Measurements from ENCODE around the gene CAMKMT.

Gene CAMKMT

GRCh38 chr2:44532031-44532430 lies 170.3 kb downstream of the CAMKMT start:
- Histone ChIP-seq H3K27me3 (no peaks in the 10 kb centered on the region), H3K4me1 (ENCODE audit: control insufficient read depth in 1 of 2, insufficient read depth in 1 of 2, low read depth in 1 of 2, low read length in 1 of 2) (no peaks in the 10 kb centered on the region), H3K27ac (no peak overlapping the region), H3K9me3 (no peaks in the 10 kb centered on the region), H3K36me3 (no peaks in the 10 kb centered on the region), H3K4me3 (ENCODE audit: low read depth in 1 of 2, low read length in 1 of 2) (no peak overlapping the region)
- TF ChIP-seq CTCF (IDR thresholded peaks at IDR 0.05), result no peak

GRCh38 chr2:44533508-44533907 lies 171.8 kb downstream of the CAMKMT start:
- H3K27me3 ChIP-seq, result no peaks in the 10 kb centered on the region
- no peak overlapping the region for H3K27ac ChIP-seq
- H3K4me1 ChIP-seq (ENCODE audit: control insufficient read depth in 1 of 2, insufficient read depth in 1 of 2, low read depth in 1 of 2, low read length in 1 of 2), result no peaks in the 10 kb centered on the region
- no peak overlapping the region for H3K4me3 ChIP-seq (ENCODE audit: low read depth in 1 of 2, low read length in 1 of 2)
- H3K9me3 ChIP-seq, result no peaks in the 10 kb centered on the region
- H3K36me3 ChIP-seq, result no peaks in the 10 kb centered on the region
- TF ChIP-seq CTCF (IDR thresholded peaks at IDR 0.05), result no peak

- H3K27me3 ChIP-seq, result no peaks in the 10 kb centered on the region
- H3K4me1 ChIP-seq (ENCODE audit: control insufficient read depth in 1 of 2, insufficient read depth in 1 of 2, low read depth in 1 of 2, low read length in 1 of 2), result no peaks in the 10 kb centered on the region
- no peaks in the 10 kb centered on the region for H3K36me3 ChIP-seq
- no peak overlapping the region for H3K27ac ChIP-seq
- H3K9me3 ChIP-seq, result no peaks in the 10 kb centered on the region
- no peak overlapping the region for H3K4me3 ChIP-seq (ENCODE audit: low read depth in 1 of 2, low read length in 1 of 2)
- no peak for TF ChIP-seq CTCF (IDR thresholded peaks at IDR 0.05)
These were observed 173.6 kb downstream of the CAMKMT start for GRCh38 chr2:44535376-44535775.

- H3K27ac ChIP-seq, result no peak overlapping the region
- TF ChIP-seq CTCF (IDR thresholded peaks at IDR 0.05), result no peak
- no peak overlapping the region for H3K4me3 ChIP-seq (ENCODE audit: low read depth in 1 of 2, low read length in 1 of 2)
- no peaks in the 10 kb centered on the region for H3K27me3 ChIP-seq
- no peaks in the 10 kb centered on the region for H3K4me1 ChIP-seq (ENCODE audit: control insufficient read depth in 1 of 2, insufficient read depth in 1 of 2, low read depth in 1 of 2, low read length in 1 of 2)
- H3K36me3 ChIP-seq, result no peaks in the 10 kb centered on the region
- H3K9me3 ChIP-seq, result no peaks in the 10 kb centered on the region
These were observed 175.5 kb downstream of the CAMKMT start for GRCh38 chr2:44537264-44537663.

GRCh38 chr2:44542520-44542919 lies 180.8 kb downstream of the CAMKMT start:
- no peaks in the 10 kb centered on the region for H3K36me3 ChIP-seq
- H3K9me3 ChIP-seq, result no peaks in the 10 kb centered on the region
- no peak overlapping the region for H3K4me3 ChIP-seq (ENCODE audit: low read depth in 1 of 2, low read length in 1 of 2)
- no peaks in the 10 kb centered on the region for H3K27me3 ChIP-seq
- no peaks in the 10 kb centered on the region for H3K4me1 ChIP-seq (ENCODE audit: control insufficient read depth in 1 of 2, insufficient read depth in 1 of 2, low read depth in 1 of 2, low read length in 1 of 2)
- H3K27ac ChIP-seq, result no peak overlapping the region
- TF ChIP-seq CTCF (IDR thresholded peaks at IDR 0.05), result no peak
